ENCODE data around the gene LYZL1.
"Not testable (repeated sequence)": the region's sequence is repeated elsewhere in the genome, so short reads cannot be mapped to it uniquely, and the experiment has no call there.

The LYZL1 gene

GRCh38 chr10:29265210-29265768 lies 23.6 kb upstream of the LYZL1 start:
- DNase-seq: no peak

GRCh38 chr10:29266641-29267040 lies 22.2 kb upstream of the LYZL1 start:
- no peak for DNase-seq

GRCh38 chr10:29268011-29268410 lies 20.9 kb upstream of the LYZL1 start:
- no peak for DNase-seq

- DNase-seq: no peak
Observed at GRCh38 chr10:29269486-29269885, 19.4 kb upstream of the LYZL1 start.

GRCh38 chr10:29270883-29271282 lies 18.0 kb upstream of the LYZL1 start:
- no peak for DNase-seq

- no peak for DNase-seq
Observed at GRCh38 chr10:29271877-29272276, 17.0 kb upstream of the LYZL1 start.

GRCh38 chr10:29273478-29273877 lies 15.4 kb upstream of the LYZL1 start:
- DNase-seq: no peak

- DNase-seq: no peak
Observed at GRCh38 chr10:29276251-29276850, 12.5 kb upstream of the LYZL1 start.

- DNase-seq: no peak
Observed at GRCh38 chr10:29277296-29277695, 11.6 kb upstream of the LYZL1 start.

- no peak for DNase-seq
Observed at GRCh38 chr10:29279779-29280487, 8.9 kb upstream of the LYZL1 start.

GRCh38 chr10:29280488-29280840 lies 8.4 kb upstream of the LYZL1 start:
- DNase-seq: no peak

GRCh38 chr10:29285624-29286051 lies 3.2 kb upstream of the LYZL1 start:
- no peak for DNase-seq

GRCh38 chr10:29287635-29288034 lies 1.2 kb upstream of the LYZL1 start:
- DNase-seq: no peak

- DNase-seq: not testable (repeated sequence)
Observed at GRCh38 chr10:29291561-29291960, 2.7 kb downstream of the LYZL1 start.

- not testable (repeated sequence) for DNase-seq
Observed at GRCh38 chr10:29292406-29292805, 3.5 kb downstream of the LYZL1 start.

- DNase-seq: no peak
Observed at GRCh38 chr10:29295813-29296212, 6.9 kb downstream of the LYZL1 start.

- no peak for DNase-seq
Observed at GRCh38 chr10:29297678-29298077, 8.8 kb downstream of the LYZL1 start.

- no peak for DNase-seq
Observed at GRCh38 chr10:29301359-29301910, 12.6 kb downstream of the LYZL1 start.

GRCh38 chr10:29302499-29302898 lies 13.6 kb downstream of the LYZL1 start:
- DNase-seq: no peak

- no peak for DNase-seq
Observed at GRCh38 chr10:29304264-29304994, 15.6 kb downstream of the LYZL1 start.

- DNase-seq: no peak
Observed at GRCh38 chr10:29304995-29305335, 16.1 kb downstream of the LYZL1 start.

GRCh38 chr10:29306688-29307087 lies 17.8 kb downstream of the LYZL1 start:
- DNase-seq: no peak

- DNase-seq: not testable (repeated sequence)
Observed at GRCh38 chr10:29308142-29308541, 19.3 kb downstream of the LYZL1 start.

GRCh38 chr10:29309465-29309864 lies 20.6 kb downstream of the LYZL1 start:
- DNase-seq: no peak

All from activated CD4-positive, alpha-beta T cell treated with anti-CD3 and anti-CD28 coated beads for 4 hours (primary cell).